GM06990 (cell line): ENCODE data around the gene AFF1.

Experiments used
- DNase-seq: peaks from one replicate; pipeline ENCODE4 v3.0.0-alpha.2; 2011; ENCODE audit not compliant: insufficient read length; ENCODE audit errors: extremely low read depth
- H3K27me3 ChIP-seq: replicated peaks from 2 replicates; pipeline ENCODE4 v1.6.0; 2011; ENCODE audit warnings: low read length; ENCODE audit not compliant: control insufficient read depth, insufficient read depth
- H3K36me3 ChIP-seq: 2 replicates; pipeline ENCODE4 v1.5.1; 2011; ENCODE audit warnings: low read length; ENCODE audit not compliant: control insufficient read depth, insufficient read depth
- H3K4me3 ChIP-seq: replicated peaks from 2 replicates; pipeline ENCODE4 v1.5.1; 2011; ENCODE audit warnings: low read depth, mild to moderate bottlenecking, control low read depth, low read length
- TF ChIP-seq, protein P1 (sequence below): IDR thresholded peaks from 2 replicates; pipeline ENCODE4 v1.5.1; 2011; ENCODE audit warnings: low read length, control low read depth, mild to moderate bottlenecking, inconsistent platforms; ENCODE audit not compliant: insufficient read depth, poor library complexity, severe bottlenecking

AFF1 gene

DNA sequence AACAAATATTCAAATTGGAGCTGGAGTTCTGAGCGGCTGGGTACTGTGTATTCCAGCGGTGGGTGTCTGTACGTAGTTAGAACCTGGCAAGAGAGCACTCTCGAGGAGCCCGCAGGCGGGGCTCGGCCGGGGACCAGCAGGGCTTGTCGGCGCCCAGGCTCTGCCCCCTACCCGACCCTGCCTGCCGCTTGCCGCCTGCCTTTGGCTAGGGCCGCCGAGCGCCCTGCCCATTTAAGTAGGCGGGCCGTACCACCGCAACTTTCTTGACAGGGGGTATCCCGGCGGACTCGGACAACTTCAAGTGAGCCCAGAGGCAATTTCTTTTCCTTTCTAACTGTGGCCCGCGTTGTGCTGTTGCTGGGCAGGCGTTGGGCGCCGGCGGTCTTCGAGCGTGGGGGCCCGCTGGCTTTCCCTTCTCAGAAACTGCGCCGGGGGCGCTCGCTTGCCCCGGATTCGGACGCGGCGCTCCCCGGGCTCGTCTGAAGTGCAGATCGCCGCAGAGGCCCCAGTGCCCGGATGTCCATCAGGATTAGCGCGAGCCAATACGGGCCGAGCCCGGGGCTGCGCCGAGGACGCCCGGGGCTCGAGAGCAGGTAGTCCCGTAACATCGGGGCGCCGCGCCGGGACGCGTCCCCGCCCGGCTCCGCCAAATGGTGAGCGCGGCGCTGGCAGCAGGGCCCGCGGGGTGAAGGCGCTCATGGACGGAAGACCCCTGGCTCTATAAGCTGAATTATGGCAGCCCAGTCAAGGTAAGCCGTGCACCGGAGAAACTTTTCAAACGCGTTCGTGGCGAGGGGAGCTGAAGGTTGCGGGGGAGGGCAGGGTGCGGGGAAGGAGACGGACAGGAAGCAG is 72.1 kb downstream of the AFF1 start:
- peak; percentile 97 for DNase-seq
- TF ChIP-seq, protein P1, sequence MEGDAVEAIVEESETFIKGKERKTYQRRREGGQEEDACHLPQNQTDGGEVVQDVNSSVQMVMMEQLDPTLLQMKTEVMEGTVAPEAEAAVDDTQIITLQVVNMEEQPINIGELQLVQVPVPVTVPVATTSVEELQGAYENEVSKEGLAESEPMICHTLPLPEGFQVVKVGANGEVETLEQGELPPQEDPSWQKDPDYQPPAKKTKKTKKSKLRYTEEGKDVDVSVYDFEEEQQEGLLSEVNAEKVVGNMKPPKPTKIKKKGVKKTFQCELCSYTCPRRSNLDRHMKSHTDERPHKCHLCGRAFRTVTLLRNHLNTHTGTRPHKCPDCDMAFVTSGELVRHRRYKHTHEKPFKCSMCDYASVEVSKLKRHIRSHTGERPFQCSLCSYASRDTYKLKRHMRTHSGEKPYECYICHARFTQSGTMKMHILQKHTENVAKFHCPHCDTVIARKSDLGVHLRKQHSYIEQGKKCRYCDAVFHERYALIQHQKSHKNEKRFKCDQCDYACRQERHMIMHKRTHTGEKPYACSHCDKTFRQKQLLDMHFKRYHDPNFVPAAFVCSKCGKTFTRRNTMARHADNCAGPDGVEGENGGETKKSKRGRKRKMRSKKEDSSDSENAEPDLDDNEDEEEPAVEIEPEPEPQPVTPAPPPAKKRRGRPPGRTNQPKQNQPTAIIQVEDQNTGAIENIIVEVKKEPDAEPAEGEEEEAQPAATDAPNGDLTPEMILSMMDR, result peak; percentile 26
- Histone ChIP-seq H3K4me3 (peak overlapping the region; percentile 94), H3K36me3 (no peaks in the 10 kb centered on the region), H3K27me3 (no peaks in the 10 kb centered on the region)

DNA sequence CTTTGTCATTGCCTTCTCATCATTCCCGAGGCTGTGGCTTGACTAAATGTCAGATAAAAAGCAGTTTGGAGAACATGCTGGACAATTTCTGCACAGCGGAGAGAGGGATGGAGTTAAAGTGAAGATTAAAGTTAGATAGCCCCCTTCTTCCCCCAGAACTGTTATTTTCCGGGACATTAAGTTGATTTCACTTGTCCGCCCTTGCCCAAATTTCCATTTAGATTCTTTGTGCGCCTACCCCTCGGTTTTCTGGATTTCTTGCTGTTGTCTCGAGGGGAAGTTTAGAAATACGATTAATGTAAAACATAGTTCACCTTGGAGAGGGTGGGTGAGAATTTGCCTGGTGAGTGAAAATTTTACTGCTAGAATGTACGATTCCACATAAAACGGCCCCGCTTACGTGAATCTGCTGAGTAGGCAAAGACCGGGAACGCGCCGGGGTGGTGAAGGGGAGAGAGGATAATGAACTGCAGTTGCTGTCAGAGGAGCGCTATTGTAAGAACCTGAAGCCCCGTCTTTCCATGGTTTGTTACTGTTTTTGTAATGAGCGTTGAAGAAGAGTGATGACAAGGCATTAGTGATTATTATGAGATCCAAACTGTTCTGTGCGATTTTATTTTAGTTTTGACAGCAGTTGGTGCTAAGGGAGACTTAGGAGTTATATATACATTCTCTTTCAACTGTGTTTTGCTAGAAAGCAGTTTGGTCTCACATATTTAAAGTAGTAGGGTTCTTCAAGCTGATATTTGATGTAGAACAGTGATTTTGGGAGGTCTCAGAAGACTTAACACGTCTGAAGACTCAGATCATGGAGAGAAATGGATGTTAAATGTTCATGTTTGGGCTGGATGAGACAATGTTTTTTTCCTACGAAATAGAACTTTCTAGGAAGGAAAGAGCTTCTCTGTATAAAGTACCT is 73.0 kb downstream of the AFF1 start:
- H3K4me3 ChIP-seq, result peak overlapping the region; percentile 94
- TF ChIP-seq, protein P1, result no peak
- peak; percentile 23 for DNase-seq
- no peaks in the 10 kb centered on the region for H3K36me3 ChIP-seq
- no peaks in the 10 kb centered on the region for H3K27me3 ChIP-seq

DNA sequence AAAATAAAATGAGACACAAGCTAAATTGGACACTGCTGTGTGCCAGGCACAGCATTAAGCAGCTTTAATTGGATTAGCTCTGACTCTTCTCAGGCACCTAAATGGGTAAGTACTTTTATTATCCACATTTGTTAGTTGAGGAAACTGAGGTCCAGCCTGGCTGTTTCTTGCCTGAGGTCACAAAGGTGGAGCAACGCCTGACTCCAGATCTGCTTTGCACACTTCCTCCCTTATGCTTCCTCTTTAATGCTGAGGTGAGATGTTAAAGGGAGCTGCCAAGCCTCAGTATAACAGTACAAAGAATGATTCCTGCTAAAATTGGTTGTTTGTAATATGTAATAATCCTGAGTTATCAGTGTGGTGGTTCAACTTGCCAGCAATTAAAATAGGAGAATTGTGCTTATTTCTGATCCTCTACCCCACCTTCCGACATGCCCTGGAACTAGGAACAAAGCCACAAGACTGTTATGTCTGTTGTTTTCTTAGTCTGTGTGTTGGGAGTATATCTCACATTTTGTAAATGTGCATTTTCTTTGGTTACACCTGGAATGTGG is 74.4 kb downstream of the AFF1 start:
- Histone ChIP-seq H3K36me3 (no peaks in the 10 kb centered on the region), H3K4me3 (peak overlapping the region; percentile 94), H3K27me3 (no peaks in the 10 kb centered on the region)
- DNase-seq, result no peak
- TF ChIP-seq, protein P1, result no peak

DNA sequence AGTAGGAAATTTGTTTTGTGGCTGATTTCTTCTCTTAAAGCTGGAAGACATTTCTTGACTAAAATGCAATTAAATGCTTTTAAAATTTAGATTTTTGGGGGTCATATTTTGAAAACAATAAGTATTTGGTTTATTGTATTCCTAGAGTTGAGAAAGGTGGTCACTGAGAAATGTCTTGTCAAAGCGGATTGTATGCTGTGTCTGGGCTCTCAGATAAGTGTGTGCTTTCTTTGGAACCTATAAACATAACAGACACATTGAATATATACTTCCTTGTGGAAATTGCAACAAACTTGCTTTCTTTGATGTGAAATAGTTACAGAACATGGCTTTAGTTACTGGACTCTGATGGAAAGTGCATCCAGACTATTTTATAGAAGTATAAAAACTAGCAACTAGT is 75.4 kb downstream of the AFF1 start:
- Histone ChIP-seq H3K36me3 (no peaks in the 10 kb centered on the region), H3K27me3 (no peaks in the 10 kb centered on the region), H3K4me3 (no peak overlapping the region)
- no peak for DNase-seq
- TF ChIP-seq, protein P1, result no peak

DNA sequence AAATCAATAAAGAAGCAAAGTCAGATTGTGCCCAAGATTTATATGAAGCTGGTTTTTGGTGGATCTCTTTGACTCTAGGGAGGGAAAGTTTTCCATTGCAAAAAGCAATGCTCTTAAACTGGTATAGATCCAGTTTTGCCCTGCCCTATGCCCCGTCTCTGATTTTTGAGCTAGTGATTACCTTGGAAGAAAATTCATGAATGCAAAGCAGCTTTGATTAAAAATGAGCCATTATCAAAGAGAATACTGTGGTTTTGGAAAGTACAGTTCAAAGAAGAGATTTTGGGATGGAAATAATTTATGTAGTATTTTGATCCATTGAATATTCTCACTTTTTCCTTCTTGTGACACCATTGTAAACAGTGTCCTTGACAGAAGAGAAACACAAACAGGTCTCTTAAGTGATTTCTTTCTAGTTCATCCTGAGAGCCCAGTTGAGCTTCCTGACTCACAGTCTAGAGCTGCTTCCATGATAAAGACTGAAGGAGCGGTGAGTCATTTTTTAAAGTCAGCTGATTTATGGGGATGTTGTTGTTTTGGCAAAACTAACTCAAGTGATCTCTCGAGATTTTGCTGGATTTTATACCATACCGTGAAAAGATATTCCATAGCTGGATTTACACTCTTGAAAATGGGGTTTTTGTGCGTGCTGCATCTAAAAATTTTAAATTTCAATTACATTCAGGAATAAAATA is 76.7 kb downstream of the AFF1 start:
- TF ChIP-seq, protein P1, result no peak
- H3K27me3 ChIP-seq, result no peaks in the 10 kb centered on the region
- H3K4me3 ChIP-seq, result no peak overlapping the region
- no peaks in the 10 kb centered on the region for H3K36me3 ChIP-seq
- no peak for DNase-seq
